HEK293 (cell line): ENCODE data around the gene ELF3.
"Not testable (repeated sequence)": the region's sequence is repeated elsewhere in the genome, so short reads cannot be mapped to it uniquely, and the experiment has no call there.

ENCODE experiments used
- CTCF ChIP-seq: fragments of 450-650 bp; formaldehyde crosslinking; IDR thresholded peaks from 2 replicates; pipeline ENCODE4 v1.5.1; 2016; ENCODE audit warnings: missing biosample characterization, missing genetic modification characterization
- PRDM10 ChIP-seq: fragments of 450-650 bp; formaldehyde crosslinking; IDR thresholded peaks from 2 replicates; pipeline ENCODE4 v1.5.1; 2016; ENCODE audit warnings: missing biosample characterization, missing genetic modification characterization
- REST ChIP-seq: fragments of 450-650 bp; formaldehyde crosslinking; IDR thresholded peaks from 2 replicates; pipeline ENCODE4 v1.5.1; 2016; ENCODE audit warnings: missing biosample characterization, missing genetic modification characterization
- ZBTB10 ChIP-seq: fragments of 450-650 bp; formaldehyde crosslinking; IDR thresholded peaks from 2 replicates; pipeline ENCODE4 v1.5.1; 2016; ENCODE audit warnings: missing biosample characterization, missing genetic modification characterization
- ZBTB20 ChIP-seq: fragments of 450-650 bp; formaldehyde crosslinking; IDR thresholded peaks from 2 replicates; pipeline ENCODE4 v1.5.1; 2016; ENCODE audit warnings: missing biosample characterization, missing genetic modification characterization
- ZBTB21 ChIP-seq: fragments of 450-650 bp; formaldehyde crosslinking; IDR thresholded peaks from 2 replicates; pipeline ENCODE4 v1.5.1; 2017; ENCODE audit warnings: missing biosample characterization, missing genetic modification characterization
- ZBTB8A ChIP-seq: fragments of 450-650 bp; formaldehyde crosslinking; IDR thresholded peaks from 2 replicates; pipeline ENCODE4 v1.5.1; 2016; ENCODE audit warnings: missing biosample characterization, missing genetic modification characterization
- ZNF16 ChIP-seq: fragments of 450-650 bp; formaldehyde crosslinking; IDR thresholded peaks from 2 replicates; pipeline ENCODE4 v1.5.1; 2016; ENCODE audit warnings: low read depth, missing biosample characterization, missing genetic modification characterization
- ZNF24 ChIP-seq: fragments of 450-650 bp; formaldehyde crosslinking; IDR thresholded peaks from 2 replicates; pipeline ENCODE4 v1.5.1; 2016; ENCODE audit warnings: missing biosample characterization, missing genetic modification characterization
- ZNF311 ChIP-seq: fragments of 450-650 bp; formaldehyde crosslinking; IDR thresholded peaks from 2 replicates; pipeline ENCODE4 v1.5.1; 2017; ENCODE audit warnings: missing biosample characterization, missing genetic modification characterization, borderline replicate concordance
- ZNF362 ChIP-seq: fragments of 450-650 bp; formaldehyde crosslinking; IDR thresholded peaks from 2 replicates; pipeline ENCODE4 v1.5.1; 2016; ENCODE audit warnings: missing biosample characterization, missing genetic modification characterization
- ZNF558 ChIP-seq: fragments of 450-650 bp; formaldehyde crosslinking; IDR thresholded peaks from 2 replicates; pipeline ENCODE4 v1.5.1; 2016; ENCODE audit warnings: missing biosample characterization, missing genetic modification characterization

GRCh38 chr1:202057335-202057704 is 46.9 kb downstream of the ELF3 start:
- TF ChIP-seq ZBTB21; ZNF558; REST (tag by site-specific recombination); ZBTB10 (tag by site-specific recombination); ZBTB8A (tag by site-specific recombination); ZBTB20; CTCF (tag by site-specific recombination); ZNF311 (tag by site-specific recombination); ZNF362 (tag by site-specific recombination); ZNF16 (tag by site-specific recombination): not testable (repeated sequence)
- TF ChIP-seq PRDM10 (tag by site-specific recombination), result peak; percentile 68; the same call in 1 of the 2 replicates
- 0 out of 2 replicates have a peak, but pooled peaks have one; percentile 11 for TF ChIP-seq ZNF24 (tag by site-specific recombination)
